ENCODE data around the gene CYBC1.

The CYBC1 gene

GRCh38 chr17:82489117-82489516 lies 38.6 kb upstream of the CYBC1 start:
- H3K4ac ChIP-seq (ENCODE audit: low read depth, low read length) = no peak overlapping the region
- no peak overlapping the region for H4K12ac ChIP-seq (ENCODE audit: low read depth, low read length)
- no peak overlapping the region for H4K8ac ChIP-seq (ENCODE audit: low read depth, low read length)
- no peak overlapping the region for H3K14ac ChIP-seq (ENCODE audit: low read length)
- H3K18ac ChIP-seq (ENCODE audit: low read length) = no peak overlapping the region
- no CpG with 5 or more reads among the region's 8 CpGs for WGBS (ENCODE audit: extremely low coverage, insufficient coverage, insufficient read length)
- no peak overlapping the region for H3K9ac ChIP-seq (ENCODE audit: low read length)
- H3K9me3 ChIP-seq (ENCODE audit: insufficient read depth, low read depth, low read length) = no peaks in the 10 kb centered on the region
- H2AFZ ChIP-seq (ENCODE audit: insufficient read depth, low read length, poor library complexity) = no peak overlapping the region
- no peak overlapping the region for H3K4me2 ChIP-seq (ENCODE audit: low read length)
- H3K27ac ChIP-seq (ENCODE audit: low read depth, low read length) = no peak overlapping the region
- H4K91ac ChIP-seq (ENCODE audit: low read depth, low read length) = no peak overlapping the region
- no peak overlapping the region for H2AK5ac ChIP-seq (ENCODE audit: low read length)
- H2BK120ac ChIP-seq (ENCODE audit: insufficient read depth, low read length, poor library complexity) = no peak overlapping the region
- DNase-seq = peak; percentile 53 to 75
- H2BK12ac ChIP-seq (ENCODE audit: low read length) = no peak overlapping the region
- peaks cover 0 to under 1% of the 10 kb centered on the region in 2 experiments for H3K4me1 ChIP-seq (ENCODE audit: control insufficient read depth in 1 of 2, insufficient read depth in 2 of 2, low read length in 2 of 2)
- no peak overlapping the region for H3K4me3 ChIP-seq (ENCODE audit: low read depth, low read length)
- H3K27me3 ChIP-seq (ENCODE audit: insufficient read depth, low read length) = no peaks in the 10 kb centered on the region
- no peaks in the 10 kb centered on the region for H3K79me2 ChIP-seq (ENCODE audit: control insufficient read depth, insufficient read depth, low read length, poor library complexity)
- no peak overlapping the region for H3K23ac ChIP-seq (ENCODE audit: low read length)
- no peaks in the 10 kb centered on the region for H3K79me1 ChIP-seq (ENCODE audit: low read length)
- peaks cover 28 to 34% of the 10 kb centered on the region in 2 experiments for H3K36me3 ChIP-seq (ENCODE audit: control insufficient read depth in 1 of 2, insufficient read depth in 2 of 2, low read length in 2 of 2)
- H2BK5ac ChIP-seq (ENCODE audit: low read depth, low read length, poor library complexity) = no peak overlapping the region

DNA sequence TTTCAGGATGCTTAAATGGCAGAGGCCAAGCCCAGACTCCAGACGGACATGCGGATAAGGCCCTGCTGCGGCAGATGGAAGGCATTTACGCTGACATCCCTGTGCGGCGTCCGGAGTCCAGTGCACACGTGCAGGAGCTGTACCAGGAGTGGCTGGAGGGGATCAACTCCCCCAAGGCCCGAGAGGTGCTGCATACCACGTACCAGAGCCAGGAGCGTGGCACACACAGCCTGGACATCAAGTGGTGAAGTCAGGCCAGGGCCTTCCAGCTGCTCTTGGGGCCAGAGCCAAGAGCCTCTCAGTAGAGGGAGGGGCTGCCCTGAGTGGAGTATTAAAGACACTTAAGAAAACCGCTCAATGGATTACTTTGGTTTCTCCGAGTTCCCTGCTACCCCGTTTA lies 37.4 kb upstream of the CYBC1 start:
- no peak overlapping the region for H3K18ac ChIP-seq (ENCODE audit: low read length)
- H3K4ac ChIP-seq (ENCODE audit: low read depth, low read length) = no peak overlapping the region
- no peak overlapping the region for H2AK5ac ChIP-seq (ENCODE audit: low read length)
- no peak overlapping the region for H3K4me2 ChIP-seq (ENCODE audit: low read length)
- peaks cover 35 to 41% of the 10 kb centered on the region in 2 experiments for H3K36me3 ChIP-seq (ENCODE audit: control insufficient read depth in 1 of 2, insufficient read depth in 2 of 2, low read length in 2 of 2)
- no peak overlapping the region for H3K14ac ChIP-seq (ENCODE audit: low read length)
- WGBS (ENCODE audit: extremely low coverage, insufficient coverage, insufficient read length) = no CpG with 5 or more reads among the region's 14 CpGs
- H3K79me2 ChIP-seq (ENCODE audit: control insufficient read depth, insufficient read depth, low read length, poor library complexity) = no peaks in the 10 kb centered on the region
- H2BK5ac ChIP-seq (ENCODE audit: low read depth, low read length, poor library complexity) = no peak overlapping the region
- H4K91ac ChIP-seq (ENCODE audit: low read depth, low read length) = no peak overlapping the region
- no peaks in the 10 kb centered on the region for H3K79me1 ChIP-seq (ENCODE audit: low read length)
- no peak overlapping the region for H2BK120ac ChIP-seq (ENCODE audit: insufficient read depth, low read length, poor library complexity)
- H2AFZ ChIP-seq (ENCODE audit: insufficient read depth, low read length, poor library complexity) = no peak overlapping the region
- no peak overlapping the region for H3K23ac ChIP-seq (ENCODE audit: low read length)
- peak overlapping the region; percentile 1 for H3K9ac ChIP-seq (ENCODE audit: low read length)
- H3K4me3 ChIP-seq (ENCODE audit: low read depth, low read length) = no peak overlapping the region
- no peak overlapping the region for H4K12ac ChIP-seq (ENCODE audit: low read depth, low read length)
- no peak overlapping the region for H2BK12ac ChIP-seq (ENCODE audit: low read length)
- H3K27me3 ChIP-seq (ENCODE audit: insufficient read depth, low read length) = no peaks in the 10 kb centered on the region
- no peak overlapping the region for H3K27ac ChIP-seq (ENCODE audit: low read depth, low read length)
- H4K8ac ChIP-seq (ENCODE audit: low read depth, low read length) = no peak overlapping the region
- H3K9me3 ChIP-seq (ENCODE audit: insufficient read depth, low read depth, low read length) = no peaks in the 10 kb centered on the region
- DNase-seq = no peak
- H3K4me1 ChIP-seq (ENCODE audit: control insufficient read depth in 1 of 2, insufficient read depth in 2 of 2, low read length in 2 of 2) = no peaks in the 10 kb centered on the region

- no peak overlapping the region for H2BK12ac ChIP-seq (ENCODE audit: low read length)
- no peaks in the 10 kb centered on the region for H3K79me1 ChIP-seq (ENCODE audit: low read length)
- H3K23ac ChIP-seq (ENCODE audit: low read length) = no peak overlapping the region
- no peaks in the 10 kb centered on the region for H3K79me2 ChIP-seq (ENCODE audit: control insufficient read depth, insufficient read depth, low read length, poor library complexity)
- no peak overlapping the region for H3K4me2 ChIP-seq (ENCODE audit: low read length)
- no peak overlapping the region for H4K8ac ChIP-seq (ENCODE audit: low read depth, low read length)
- DNase-seq = no peak
- no peak overlapping the region for H3K14ac ChIP-seq (ENCODE audit: low read length)
- no peak overlapping the region for H3K4ac ChIP-seq (ENCODE audit: low read depth, low read length)
- no peak overlapping the region for H2AFZ ChIP-seq (ENCODE audit: insufficient read depth, low read length, poor library complexity)
- H3K27ac ChIP-seq (ENCODE audit: low read depth, low read length) = no peak overlapping the region
- no peak overlapping the region for H2BK120ac ChIP-seq (ENCODE audit: insufficient read depth, low read length, poor library complexity)
- no CpG with 5 or more reads among the region's 13 CpGs for WGBS (ENCODE audit: extremely low coverage, insufficient coverage, insufficient read length)
- H3K4me1 ChIP-seq (ENCODE audit: control insufficient read depth in 1 of 2, insufficient read depth in 2 of 2, low read length in 2 of 2) = no peaks in the 10 kb centered on the region
- no peak overlapping the region for H3K4me3 ChIP-seq (ENCODE audit: low read depth, low read length)
- H4K12ac ChIP-seq (ENCODE audit: low read depth, low read length) = no peak overlapping the region
- no peak overlapping the region for H2BK5ac ChIP-seq (ENCODE audit: low read depth, low read length, poor library complexity)
- no peak overlapping the region for H3K9ac ChIP-seq (ENCODE audit: low read length)
- no peak overlapping the region for H2AK5ac ChIP-seq (ENCODE audit: low read length)
- no peak overlapping the region for H3K18ac ChIP-seq (ENCODE audit: low read length)
- H3K36me3 ChIP-seq (ENCODE audit: control insufficient read depth in 1 of 2, insufficient read depth in 2 of 2, low read length in 2 of 2) = peaks cover 37 to 48% of the 10 kb centered on the region in 2 experiments
- H3K9me3 ChIP-seq (ENCODE audit: insufficient read depth, low read depth, low read length) = no peaks in the 10 kb centered on the region
- H3K27me3 ChIP-seq (ENCODE audit: insufficient read depth, low read length) = no peaks in the 10 kb centered on the region
- H4K91ac ChIP-seq (ENCODE audit: low read depth, low read length) = no peak overlapping the region
Measured at GRCh38 chr17:82486231-82487094, 35.9 kb upstream of the CYBC1 start.

DNA sequence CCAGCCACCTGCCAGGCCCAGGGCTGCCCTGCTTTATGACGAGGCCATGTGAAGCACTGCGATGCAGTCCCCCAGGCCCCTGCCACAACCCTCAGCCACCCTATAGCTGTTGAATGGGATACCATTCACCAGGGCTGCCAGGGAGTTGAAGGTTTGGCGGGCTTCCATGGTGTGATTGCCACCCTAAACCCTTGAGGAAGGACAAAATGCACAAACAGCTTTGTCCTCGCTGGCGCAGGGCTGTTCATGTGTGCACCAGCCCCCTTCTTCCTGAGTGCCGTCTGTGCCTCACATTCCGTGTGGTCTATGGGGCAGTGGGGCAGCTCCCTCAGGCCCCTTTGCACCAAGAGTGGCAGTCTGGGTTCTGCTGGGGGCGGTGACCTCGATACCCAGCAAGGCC lies 33.3 kb upstream of the CYBC1 start:
- no peak overlapping the region for H3K14ac ChIP-seq (ENCODE audit: low read length)
- H3K27me3 ChIP-seq (ENCODE audit: insufficient read depth, low read length) = no peaks in the 10 kb centered on the region
- no peak overlapping the region for H2AK5ac ChIP-seq (ENCODE audit: low read length)
- H3K79me2 ChIP-seq (ENCODE audit: control insufficient read depth, insufficient read depth, low read length, poor library complexity) = no peaks in the 10 kb centered on the region
- no peaks in the 10 kb centered on the region for H3K79me1 ChIP-seq (ENCODE audit: low read length)
- no peak overlapping the region for H2AFZ ChIP-seq (ENCODE audit: insufficient read depth, low read length, poor library complexity)
- no peak overlapping the region for H3K4me3 ChIP-seq (ENCODE audit: low read depth, low read length)
- H2BK12ac ChIP-seq (ENCODE audit: low read length) = no peak overlapping the region
- no peaks in the 10 kb centered on the region for H3K4me1 ChIP-seq (ENCODE audit: control insufficient read depth in 1 of 2, insufficient read depth in 2 of 2, low read length in 2 of 2)
- H3K4me2 ChIP-seq (ENCODE audit: low read length) = no peak overlapping the region
- H3K4ac ChIP-seq (ENCODE audit: low read depth, low read length) = no peak overlapping the region
- no peak for DNase-seq
- whole genome bisulfite sequencing (ENCODE audit: extremely low coverage, insufficient coverage, insufficient read length) = no CpG with 5 or more reads among the region's 9 CpGs
- no peak overlapping the region for H3K9ac ChIP-seq (ENCODE audit: low read length)
- H2BK120ac ChIP-seq (ENCODE audit: insufficient read depth, low read length, poor library complexity) = no peak overlapping the region
- no peak overlapping the region for H3K27ac ChIP-seq (ENCODE audit: low read depth, low read length)
- H3K23ac ChIP-seq (ENCODE audit: low read length) = no peak overlapping the region
- no peak overlapping the region for H2BK5ac ChIP-seq (ENCODE audit: low read depth, low read length, poor library complexity)
- H4K12ac ChIP-seq (ENCODE audit: low read depth, low read length) = no peak overlapping the region
- H3K36me3 ChIP-seq (ENCODE audit: control insufficient read depth in 1 of 2, insufficient read depth in 2 of 2, low read length in 2 of 2) = peaks cover 56 to 60% of the 10 kb centered on the region in 2 experiments
- no peaks in the 10 kb centered on the region for H3K9me3 ChIP-seq (ENCODE audit: insufficient read depth, low read depth, low read length)
- no peak overlapping the region for H3K18ac ChIP-seq (ENCODE audit: low read length)
- no peak overlapping the region for H4K8ac ChIP-seq (ENCODE audit: low read depth, low read length)
- H4K91ac ChIP-seq (ENCODE audit: low read depth, low read length) = no peak overlapping the region
